ENCODE measurements around the gene RGPD3.

The RGPD3 gene

DNA sequence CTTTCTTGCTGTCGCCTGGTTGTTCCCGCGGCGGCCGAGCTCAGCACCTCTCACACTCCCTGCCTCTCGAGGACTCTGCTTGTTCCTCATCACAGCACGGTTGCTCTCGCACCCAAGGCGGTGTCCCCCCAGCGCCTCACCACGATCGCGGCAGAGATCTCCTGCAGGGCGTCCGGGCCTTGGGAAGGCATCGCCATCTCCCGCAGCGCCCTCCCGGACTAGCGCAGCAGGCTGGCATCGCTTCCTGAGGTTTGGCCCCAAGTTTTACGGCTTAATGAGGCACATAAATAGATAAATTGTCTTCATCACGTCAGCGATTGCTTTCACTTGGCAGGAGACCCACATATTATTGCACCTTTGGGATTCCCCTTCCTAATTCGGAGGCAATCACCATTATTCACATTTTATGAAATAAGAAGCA, 125.4 kb downstream of the RGPD3 start:
- DNase-seq (ENCODE audit: low spot score), result no peak

DNA sequence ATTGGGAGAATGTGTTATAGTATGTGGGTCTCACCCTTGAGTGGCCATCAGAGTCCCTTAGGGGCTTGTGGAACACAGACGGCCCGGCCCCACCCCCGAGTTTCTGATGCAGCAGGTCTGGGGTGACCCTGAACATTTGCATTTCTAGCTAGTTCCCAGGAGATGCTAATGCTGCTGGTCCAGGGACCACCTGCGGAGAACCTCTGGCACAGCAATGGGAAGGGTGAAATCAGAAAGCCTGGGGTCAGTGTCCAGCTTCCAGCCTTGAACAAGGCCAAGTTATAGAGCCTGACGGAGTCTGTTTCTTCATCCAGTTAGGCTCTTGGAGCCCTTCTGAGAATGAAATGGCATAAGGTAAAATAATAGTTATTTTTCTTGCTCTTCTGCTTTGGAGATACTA, 126.5 kb downstream of the RGPD3 start:
- no peak for DNase-seq (ENCODE audit: low spot score)

All from activated CD4-positive, alpha-beta T cell treated with anti-CD3 and anti-CD28 coated beads, Interleukin-2, Interleukin-4, amounts not matched to agents 100 ng/mL and 50 ng/mL, durations not matched to agents 16 hours and 8 hours (primary cell).